Activated B cell treated with CpG ODN at 0.5 μM for 24 hours (primary cell): ENCODE data around the gene ABHD17C. TPM values are rescaled to one million over a fixed set of nuclear protein-coding genes. Genes with fewer than 3 reads are reported as not detected.

Experiments used
- ATAC-seq: fragments of 200-7000 bp; cut with Tn5 transposase; one replicate; pipeline ENCODE4 v1.10.0; 2021; ENCODE audit warnings: low read depth, mild to moderate bottlenecking, moderate library complexity
- CTCF ChIA-PET: fragments of 350-600 bp; sonication (Branson Sonifier 250); formaldehyde crosslinking; loops from one replicate; lab custom pipeline; 2021; ENCODE audit warnings: antibody characterized with exemption; lab: Charles Lee
- POLR2A ChIA-PET: fragments of 350-600 bp; sonication (Branson Sonifier 250); formaldehyde crosslinking; loops from one replicate; lab custom pipeline; 2021; ENCODE audit warnings: antibody characterized with exemption; lab: Charles Lee
- DNase-seq: peaks from one replicate; pipeline ENCODE4 v3.0.0; 2022
- H3K27ac Mint-ChIP-seq: one replicate; pipeline ENCODE4 v1.8.0; 2020; ENCODE audit warnings: mixed read lengths
- H3K27me3 Mint-ChIP-seq: one replicate; pipeline ENCODE4 v1.8.0; 2021; ENCODE audit warnings: mixed read lengths
- H3K36me3 Mint-ChIP-seq: one replicate; pipeline ENCODE4 v1.8.0; 2021; ENCODE audit warnings: low read depth, mixed read lengths
- H3K4me1 Mint-ChIP-seq: one replicate; pipeline ENCODE4 v1.8.0; 2021; ENCODE audit warnings: mixed read lengths
- H3K4me3 Mint-ChIP-seq: one replicate; pipeline ENCODE4 v1.8.0; 2020; ENCODE audit warnings: mild to moderate bottlenecking, mixed read lengths
- H3K9me3 Mint-ChIP-seq: one replicate; pipeline ENCODE4 v1.8.0; 2020; ENCODE audit warnings: mixed read lengths
- intact Hi-C: fragments of 100-400 bp; cut with micrococcal nuclease; formaldehyde crosslinking; loops from one replicate; pipeline ENCODE4 v1.15.1; 2024
- total RNA-seq: library from RNA; stranded (reverse); gene quantifications from 2 replicates; pipeline ENCODE4 v1.2.3, GENCODE V29; 2022
- TF ChIP-seq, protein P1 (sequence below): fragments of 200-600 bp; IDR thresholded peaks from one replicate; pipeline ENCODE4 v1.8.0; 2022; ENCODE audit warnings: antibody characterized with exemption, mild to moderate bottlenecking

The ABHD17C gene
- total RNA-seq, 1 donor from 2014 or later, result 2.4 TPM

DNA sequence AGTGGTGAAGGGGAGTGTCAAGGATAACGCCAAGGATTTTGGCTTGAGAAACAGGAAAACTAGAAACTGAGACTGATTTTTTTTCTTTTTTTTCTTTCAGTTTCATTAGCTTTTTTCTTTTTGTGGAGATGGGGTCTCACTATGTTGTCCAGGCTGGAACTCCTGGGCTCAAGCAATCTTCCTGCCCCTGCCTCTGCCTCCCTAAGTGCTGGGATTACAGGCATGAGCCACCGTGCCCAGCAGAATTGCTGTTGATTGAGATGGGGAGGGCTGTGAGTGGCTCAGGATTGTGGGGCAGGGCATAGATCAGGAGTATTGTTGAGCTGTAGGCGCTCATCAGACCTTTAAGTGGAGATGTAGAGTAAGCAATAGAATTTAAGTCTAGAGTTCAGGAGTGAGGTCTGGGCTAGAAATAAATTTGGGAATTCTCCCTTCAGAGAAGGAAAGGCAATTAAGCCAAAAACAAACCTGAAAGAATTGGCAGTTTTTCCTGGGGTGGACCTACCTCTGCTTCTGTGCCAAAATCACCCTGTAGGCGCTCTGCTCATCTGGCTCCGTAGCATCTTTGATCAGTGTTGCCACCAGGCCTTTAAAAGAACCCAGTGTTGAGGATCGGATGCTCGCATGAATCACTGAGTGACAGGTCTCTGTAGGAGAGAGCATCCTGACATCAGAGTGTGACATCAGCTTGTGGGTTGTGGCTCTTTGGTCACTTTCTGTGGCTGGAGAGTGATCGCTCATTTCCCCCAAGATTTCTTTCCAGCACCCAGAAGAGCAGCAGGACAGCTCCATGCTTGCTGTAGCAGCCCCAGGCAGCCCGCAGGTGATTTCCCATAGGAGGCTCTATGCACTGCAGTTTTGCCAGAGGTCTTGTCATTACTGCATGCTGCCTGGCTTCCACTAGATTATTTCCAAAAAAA, 15.8 kb downstream of the ABHD17C start:
- no peak for ATAC-seq
- H3K27me3 Mint-ChIP-seq, result no peaks in the 10 kb centered on the region
- no peak overlapping the region for H3K27ac Mint-ChIP-seq
- TF ChIP-seq, protein P1, sequence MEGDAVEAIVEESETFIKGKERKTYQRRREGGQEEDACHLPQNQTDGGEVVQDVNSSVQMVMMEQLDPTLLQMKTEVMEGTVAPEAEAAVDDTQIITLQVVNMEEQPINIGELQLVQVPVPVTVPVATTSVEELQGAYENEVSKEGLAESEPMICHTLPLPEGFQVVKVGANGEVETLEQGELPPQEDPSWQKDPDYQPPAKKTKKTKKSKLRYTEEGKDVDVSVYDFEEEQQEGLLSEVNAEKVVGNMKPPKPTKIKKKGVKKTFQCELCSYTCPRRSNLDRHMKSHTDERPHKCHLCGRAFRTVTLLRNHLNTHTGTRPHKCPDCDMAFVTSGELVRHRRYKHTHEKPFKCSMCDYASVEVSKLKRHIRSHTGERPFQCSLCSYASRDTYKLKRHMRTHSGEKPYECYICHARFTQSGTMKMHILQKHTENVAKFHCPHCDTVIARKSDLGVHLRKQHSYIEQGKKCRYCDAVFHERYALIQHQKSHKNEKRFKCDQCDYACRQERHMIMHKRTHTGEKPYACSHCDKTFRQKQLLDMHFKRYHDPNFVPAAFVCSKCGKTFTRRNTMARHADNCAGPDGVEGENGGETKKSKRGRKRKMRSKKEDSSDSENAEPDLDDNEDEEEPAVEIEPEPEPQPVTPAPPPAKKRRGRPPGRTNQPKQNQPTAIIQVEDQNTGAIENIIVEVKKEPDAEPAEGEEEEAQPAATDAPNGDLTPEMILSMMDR, result no peak
- no peaks in the 10 kb centered on the region for H3K9me3 Mint-ChIP-seq
- no peak overlapping the region for H3K4me3 Mint-ChIP-seq
- ChIA-PET POLR2A (no interaction called here), CTCF (no interaction called here)
- H3K4me1 Mint-ChIP-seq, result no peaks in the 10 kb centered on the region
- no peak for DNase-seq
- intact Hi-C loops, result no loop called here
- H3K36me3 Mint-ChIP-seq, result no peaks in the 10 kb centered on the region

DNA sequence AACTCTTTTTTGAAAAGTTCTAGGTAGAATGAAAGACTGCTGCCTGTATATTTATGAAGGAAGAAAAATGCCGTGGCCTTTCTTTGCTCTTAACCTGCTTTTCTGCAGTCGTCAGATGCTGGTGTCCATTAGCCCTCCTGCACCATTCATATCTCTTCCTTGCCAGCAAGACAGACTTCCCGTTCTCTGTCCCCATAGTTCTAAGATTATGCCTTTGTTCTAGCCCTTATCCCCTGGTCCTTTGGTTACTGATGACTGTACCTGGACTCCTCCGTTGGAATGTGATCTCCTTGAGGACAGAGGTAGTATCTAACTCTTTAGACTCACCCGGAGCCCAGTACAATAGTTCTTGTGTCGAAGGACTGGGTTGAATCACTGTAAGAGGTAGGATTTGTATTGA, 16.8 kb downstream of the ABHD17C start:
- Mint-ChIP-seq H3K4me1 (no peaks in the 10 kb centered on the region), H3K4me3 (no peak overlapping the region), H3K9me3 (no peaks in the 10 kb centered on the region), H3K27ac (no peak overlapping the region), H3K27me3 (no peaks in the 10 kb centered on the region), H3K36me3 (no peaks in the 10 kb centered on the region)
- no peak for ATAC-seq
- CTCF ChIA-PET, result no interaction called here
- DNase-seq, result no peak
- TF ChIP-seq, protein P1, result no peak
- POLR2A ChIA-PET, result no interaction called here
- intact Hi-C loops, result no loop called here

DNA sequence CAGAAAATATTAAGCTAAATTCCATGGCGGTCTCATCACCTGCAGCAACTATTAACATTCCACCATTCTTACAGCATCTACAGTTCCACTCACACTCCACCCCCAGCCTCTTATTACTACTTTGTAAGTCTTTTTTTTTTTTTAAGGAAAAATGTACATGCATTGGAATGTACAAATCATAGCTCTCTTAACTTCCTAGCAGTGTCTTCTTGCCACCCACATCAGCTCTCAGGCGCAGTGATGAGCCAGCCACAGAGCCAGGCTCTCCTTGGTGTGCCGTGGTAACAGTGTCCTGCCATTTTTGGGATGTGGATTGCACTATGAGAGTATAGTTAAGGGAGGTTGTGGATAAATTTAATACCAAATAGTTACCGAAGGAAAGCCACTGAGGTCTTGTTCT, 17.8 kb downstream of the ABHD17C start:
- no peak overlapping the region for H3K4me3 Mint-ChIP-seq
- CTCF ChIA-PET, result no interaction called here
- TF ChIP-seq, protein P1, result no peak
- no peak for DNase-seq
- H3K9me3 Mint-ChIP-seq, result no peaks in the 10 kb centered on the region
- POLR2A ChIA-PET, result interaction anchor here (0.7 kb wide), 1 partner anchor 10 kb away, joined by 4 read pairs; no protein-coding TSS in a partner anchor
- intact Hi-C loops, result no loop called here
- H3K4me1 Mint-ChIP-seq, result no peaks in the 10 kb centered on the region
- H3K36me3 Mint-ChIP-seq, result no peaks in the 10 kb centered on the region
- ATAC-seq, result no peak
- no peaks in the 10 kb centered on the region for H3K27me3 Mint-ChIP-seq
- no peak overlapping the region for H3K27ac Mint-ChIP-seq

DNA sequence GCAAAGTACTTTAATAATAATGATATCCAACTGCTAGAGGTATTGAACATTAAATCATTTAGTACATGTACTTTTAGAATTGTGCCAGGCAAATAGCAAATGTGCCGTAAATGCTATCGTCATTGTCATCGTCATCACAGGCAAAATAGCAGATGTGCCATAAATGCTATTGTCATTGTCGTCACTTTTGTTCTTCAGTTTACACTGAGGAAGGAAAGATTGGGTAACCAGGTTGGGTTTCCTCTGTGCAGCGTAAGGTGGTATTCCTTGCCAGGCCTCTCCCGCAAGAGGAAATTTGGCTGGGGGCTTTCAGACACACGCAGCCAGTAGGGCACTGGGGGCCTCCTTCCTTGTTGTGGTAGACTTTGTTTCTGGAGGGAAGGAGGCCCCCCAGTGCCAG, 26.4 kb downstream of the ABHD17C start:
- Mint-ChIP-seq H3K9me3 (peaks cover 8% of the 10 kb centered on the region), H3K4me1 (no peaks in the 10 kb centered on the region), H3K36me3 (no peaks in the 10 kb centered on the region), H3K4me3 (no peak overlapping the region), H3K27ac (no peak overlapping the region), H3K27me3 (no peaks in the 10 kb centered on the region)
- no peak for DNase-seq
- CTCF ChIA-PET, result no interaction called here
- no peak for ATAC-seq
- POLR2A ChIA-PET, result no interaction called here
- intact Hi-C loops, result no loop called here
- TF ChIP-seq, protein P1, result no peak

DNA sequence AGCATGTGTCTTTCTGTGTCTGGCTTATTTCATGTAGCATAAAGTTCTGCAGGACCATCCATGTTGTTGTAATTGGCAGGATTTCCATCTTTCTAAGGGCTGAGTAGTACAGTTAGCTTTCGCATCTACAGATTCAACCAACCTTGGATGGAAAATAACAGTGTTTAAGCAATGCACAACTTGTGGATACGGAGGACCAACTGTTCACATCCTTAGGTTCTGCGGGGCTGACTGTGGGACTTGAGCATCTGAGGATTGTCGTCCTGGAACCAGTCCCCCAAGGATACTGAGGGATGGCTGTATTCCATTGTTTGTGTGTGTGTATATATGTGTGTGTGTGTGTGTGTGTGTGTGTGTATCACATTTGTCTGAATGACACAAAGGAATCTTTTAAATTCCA, 27.7 kb downstream of the ABHD17C start:
- H3K4me1 Mint-ChIP-seq, result no peaks in the 10 kb centered on the region
- no peak for ATAC-seq
- TF ChIP-seq, protein P1, result no peak
- intact Hi-C loops, result no loop called here
- no peak for DNase-seq
- H3K9me3 Mint-ChIP-seq, result peaks cover 8% of the 10 kb centered on the region
- ChIA-PET CTCF (no interaction called here), POLR2A (no interaction called here)
- no peaks in the 10 kb centered on the region for H3K36me3 Mint-ChIP-seq
- no peak overlapping the region for H3K4me3 Mint-ChIP-seq
- no peaks in the 10 kb centered on the region for H3K27me3 Mint-ChIP-seq
- H3K27ac Mint-ChIP-seq, result no peak overlapping the region
